Keratinocyte (primary cell): ENCODE data around the gene MOCS1.

Experiments
- EZH2 ChIP-seq: IDR thresholded peaks from one replicate; pipeline ENCODE4 v1.6.1; 2012; ENCODE audit warnings: inconsistent platforms, mild to moderate bottlenecking, low read length, moderate library complexity
- TF ChIP-seq, protein P1 (sequence below), 3 experiments: IDR thresholded peaks in 1 of 3; conservative IDR thresholded peaks in 1 of 3; optimal IDR thresholded peaks in 1 of 3; 2 replicates in 2 of 3; 3 replicates in 1 of 3; pipeline versions ENCODE3 to v1.5.1; 2011; ENCODE audit warnings: low read length in 3 of 3, mild to moderate bottlenecking in 3 of 3, moderate library complexity in 2 of 3, control low read depth in 1 of 3, inconsistent platforms in 1 of 3; ENCODE audit not compliant: insufficient read depth in 2 of 3; ENCODE audit errors: extremely low read depth in 1 of 3

DNA sequence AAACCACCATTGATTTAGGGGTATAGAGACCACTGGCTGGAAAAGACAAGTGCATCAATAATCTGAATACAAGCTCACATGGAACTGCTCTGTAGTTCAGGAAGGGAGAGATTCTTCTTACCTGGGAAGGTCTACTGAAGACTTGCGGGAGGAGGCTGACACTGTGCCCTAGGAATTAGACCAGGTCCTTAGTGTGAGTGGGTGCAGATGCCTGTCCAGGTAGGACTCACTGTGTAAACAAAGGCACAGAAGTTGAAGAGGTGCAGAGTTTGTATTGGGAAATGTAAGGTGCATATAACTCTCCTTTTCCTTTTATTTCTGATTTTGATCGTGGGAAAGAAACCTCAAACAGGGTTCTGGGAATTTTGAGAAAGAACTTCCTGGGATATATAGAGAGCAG, 75.2 kb downstream of the MOCS1 start:
- TF ChIP-seq, protein P1, sequence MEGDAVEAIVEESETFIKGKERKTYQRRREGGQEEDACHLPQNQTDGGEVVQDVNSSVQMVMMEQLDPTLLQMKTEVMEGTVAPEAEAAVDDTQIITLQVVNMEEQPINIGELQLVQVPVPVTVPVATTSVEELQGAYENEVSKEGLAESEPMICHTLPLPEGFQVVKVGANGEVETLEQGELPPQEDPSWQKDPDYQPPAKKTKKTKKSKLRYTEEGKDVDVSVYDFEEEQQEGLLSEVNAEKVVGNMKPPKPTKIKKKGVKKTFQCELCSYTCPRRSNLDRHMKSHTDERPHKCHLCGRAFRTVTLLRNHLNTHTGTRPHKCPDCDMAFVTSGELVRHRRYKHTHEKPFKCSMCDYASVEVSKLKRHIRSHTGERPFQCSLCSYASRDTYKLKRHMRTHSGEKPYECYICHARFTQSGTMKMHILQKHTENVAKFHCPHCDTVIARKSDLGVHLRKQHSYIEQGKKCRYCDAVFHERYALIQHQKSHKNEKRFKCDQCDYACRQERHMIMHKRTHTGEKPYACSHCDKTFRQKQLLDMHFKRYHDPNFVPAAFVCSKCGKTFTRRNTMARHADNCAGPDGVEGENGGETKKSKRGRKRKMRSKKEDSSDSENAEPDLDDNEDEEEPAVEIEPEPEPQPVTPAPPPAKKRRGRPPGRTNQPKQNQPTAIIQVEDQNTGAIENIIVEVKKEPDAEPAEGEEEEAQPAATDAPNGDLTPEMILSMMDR (optimal IDR thresholded peaks at IDR 0.05 in 1 of 3, IDR thresholded peaks at IDR 0.05 in 1 of 3, conservative IDR thresholded peaks at IDR 0.05 in 1 of 3; ENCODE audit: extremely low read depth in 1 of 3, insufficient read depth in 2 of 3, low read length in 3 of 3): no peak
- TF ChIP-seq EZH2: no peak
